Measurements from ENCODE around the gene MAGEB3. TPM values are rescaled to one million over a fixed set of nuclear protein-coding genes. Genes with fewer than 3 reads are reported as not detected.
"Not testable (repeated sequence)": the region's sequence is repeated elsewhere in the genome, so short reads cannot be mapped to it uniquely, and the experiment has no call there.

The MAGEB3 gene, protein sequence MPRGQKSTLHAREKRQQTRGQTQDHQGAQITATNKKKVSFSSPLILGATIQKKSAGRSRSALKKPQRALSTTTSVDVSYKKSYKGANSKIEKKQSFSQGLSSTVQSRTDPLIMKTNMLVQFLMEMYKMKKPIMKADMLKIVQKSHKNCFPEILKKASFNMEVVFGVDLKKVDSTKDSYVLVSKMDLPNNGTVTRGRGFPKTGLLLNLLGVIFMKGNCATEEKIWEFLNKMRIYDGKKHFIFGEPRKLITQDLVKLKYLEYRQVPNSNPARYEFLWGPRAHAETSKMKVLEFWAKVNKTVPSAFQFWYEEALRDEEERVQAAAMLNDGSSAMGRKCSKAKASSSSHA
- not detected for polyA plus RNA-seq

DNA sequence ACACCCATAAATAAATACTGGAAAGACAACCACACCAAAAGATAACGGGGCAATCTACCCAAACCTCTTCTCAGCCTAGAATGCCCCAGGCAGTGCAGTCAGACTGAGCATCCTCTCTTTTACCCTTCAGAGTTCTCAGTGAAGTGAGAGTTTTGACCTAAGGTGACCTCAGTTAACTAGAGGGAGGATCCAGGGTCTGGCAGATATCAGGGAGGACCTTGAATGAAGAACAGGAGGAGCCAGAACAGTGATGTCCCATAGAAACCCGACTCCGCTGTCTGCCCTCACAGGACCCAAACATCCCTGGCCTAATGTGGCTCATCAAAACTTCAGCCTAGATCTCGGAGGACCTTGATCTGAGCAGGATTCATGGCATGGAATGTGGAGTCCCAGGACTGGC lies at the start of gene MAGEB3:
Gene MAGEB3, plus strand, starts transcription at position 263 of the 400 bp plus-strand sequence. CDS start 5,268 bp downstream, outside the sequence.
- H3K36me3 ChIP-seq (ENCODE audit: control insufficient read depth in 2 of 2, insufficient read depth in 2 of 2, low read length in 1 of 2): no peaks in the 10 kb centered on the region
- 70 to 71% methylated on average over 4 of the region's 4 CpGs for whole genome bisulfite sequencing, 2 donors
- H3K27ac ChIP-seq (ENCODE audit: low read depth in 2 of 2, low read length in 1 of 2): no peak within 1 kb of the TSS
- no peaks in the 10 kb centered on the region for H3K27me3 ChIP-seq (ENCODE audit: control insufficient read depth in 1 of 2, insufficient read depth in 2 of 2, low read length in 2 of 2)
- peaks cover 0 to 3% of the 10 kb centered on the region in 2 donors for H3K9me3 ChIP-seq (ENCODE audit: control insufficient read depth in 2 of 2, insufficient read depth in 1 of 2, low read depth in 1 of 2, low read length in 1 of 2)
- H3K4me1 ChIP-seq (ENCODE audit: control insufficient read depth in 2 of 2, insufficient read depth in 2 of 2, low read length in 1 of 2): no peaks in the 10 kb centered on the region
- H3K4me3 ChIP-seq (ENCODE audit: low read depth in 1 of 2, low read length in 2 of 2): no peak within 1 kb of the TSS

DNA sequence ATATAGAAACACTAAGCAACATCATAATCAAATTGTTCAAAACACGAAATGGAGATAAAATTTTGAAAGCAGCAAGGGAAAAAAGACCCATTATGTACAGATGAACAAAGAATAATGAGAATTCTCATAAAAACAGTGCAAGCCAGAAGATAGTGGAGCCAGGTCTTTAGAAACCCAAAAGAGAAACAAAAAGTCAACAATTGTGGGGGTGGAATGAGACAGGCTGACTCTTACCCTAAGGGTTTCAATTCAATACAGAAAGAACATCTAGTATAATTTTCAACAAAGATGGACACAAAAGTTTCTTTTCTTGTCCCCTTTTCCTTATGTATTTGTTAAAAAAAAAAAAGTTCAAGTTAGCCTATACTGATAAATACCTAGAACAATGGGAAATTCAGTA lies 49.1 kb upstream of the MAGEB3 start:
- no peaks in the 10 kb centered on the region for H3K27me3 ChIP-seq (ENCODE audit: control insufficient read depth in 1 of 2, insufficient read depth in 2 of 2, low read length in 2 of 2)
- no peak overlapping the region for H3K27ac ChIP-seq (ENCODE audit: low read depth in 2 of 2, low read length in 1 of 2)
- WGBS, 2 donors: 35 to 47% methylated on average over 1 of the region's 1 CpG
- no peaks in the 10 kb centered on the region for H3K36me3 ChIP-seq (ENCODE audit: control insufficient read depth in 2 of 2, insufficient read depth in 2 of 2, low read length in 1 of 2)
- H3K9me3 ChIP-seq (ENCODE audit: control insufficient read depth in 2 of 2, insufficient read depth in 1 of 2, low read depth in 1 of 2, low read length in 1 of 2): no peaks in the 10 kb centered on the region
- no peaks in the 10 kb centered on the region for H3K4me1 ChIP-seq (ENCODE audit: control insufficient read depth in 2 of 2, insufficient read depth in 2 of 2, low read length in 1 of 2)
- H3K4me3 ChIP-seq (ENCODE audit: low read depth in 1 of 2, low read length in 2 of 2): no peak overlapping the region

DNA sequence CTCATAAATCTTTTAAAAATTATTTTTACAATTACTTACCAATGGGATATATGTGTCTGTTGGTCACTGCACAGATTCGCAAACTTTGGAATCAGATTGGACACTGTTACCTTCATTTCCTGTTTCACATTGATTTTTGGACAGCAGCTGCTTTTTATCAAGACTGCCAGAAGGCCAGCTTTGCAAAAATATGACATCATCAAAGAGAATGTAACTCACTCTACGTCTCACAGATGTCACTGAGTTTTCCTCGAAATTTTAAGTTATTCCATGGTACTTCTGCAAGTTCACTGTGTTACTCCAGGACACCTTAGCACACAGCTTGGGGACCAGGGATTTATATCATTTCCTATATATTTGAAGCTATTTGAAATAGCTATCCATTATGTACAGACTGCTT lies 46.9 kb upstream of the MAGEB3 start:
- no peaks in the 10 kb centered on the region for H3K27me3 ChIP-seq (ENCODE audit: control insufficient read depth in 1 of 2, insufficient read depth in 2 of 2, low read length in 2 of 2)
- H3K36me3 ChIP-seq (ENCODE audit: control insufficient read depth in 2 of 2, insufficient read depth in 2 of 2, low read length in 1 of 2): no peaks in the 10 kb centered on the region
- no peak overlapping the region for H3K27ac ChIP-seq (ENCODE audit: low read depth in 2 of 2, low read length in 1 of 2)
- 55 to 59% methylated on average over 3 of the region's 3 CpGs for WGBS, 2 donors
- no peaks in the 10 kb centered on the region for H3K9me3 ChIP-seq (ENCODE audit: control insufficient read depth in 2 of 2, insufficient read depth in 1 of 2, low read depth in 1 of 2, low read length in 1 of 2)
- no peaks in the 10 kb centered on the region for H3K4me1 ChIP-seq (ENCODE audit: control insufficient read depth in 2 of 2, insufficient read depth in 2 of 2, low read length in 1 of 2)
- H3K4me3 ChIP-seq (ENCODE audit: low read depth in 1 of 2, low read length in 2 of 2): no peak overlapping the region

DNA sequence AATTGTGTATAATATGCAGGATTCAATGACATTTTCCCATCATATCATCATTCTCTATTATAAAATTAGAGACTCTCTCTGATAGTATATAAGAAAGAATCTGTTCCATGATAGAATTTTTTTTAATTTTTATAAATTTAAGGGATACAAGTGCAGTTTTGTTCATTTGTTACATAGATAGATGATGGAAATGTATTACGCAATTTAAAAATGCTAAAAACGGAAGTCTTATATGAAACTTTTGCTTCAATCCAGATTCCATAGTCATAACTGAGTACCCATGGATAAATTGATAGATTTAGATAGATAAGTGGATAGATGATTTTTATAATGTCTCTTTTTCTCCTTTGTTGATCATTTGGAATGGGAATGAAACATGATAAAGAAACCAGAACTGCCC lies 40.0 kb upstream of the MAGEB3 start:
- no peaks in the 10 kb centered on the region for H3K4me1 ChIP-seq (ENCODE audit: control insufficient read depth in 2 of 2, insufficient read depth in 2 of 2, low read length in 1 of 2)
- 85 to 91% methylated on average over 2 of the region's 2 CpGs for WGBS, 2 donors

DNA sequence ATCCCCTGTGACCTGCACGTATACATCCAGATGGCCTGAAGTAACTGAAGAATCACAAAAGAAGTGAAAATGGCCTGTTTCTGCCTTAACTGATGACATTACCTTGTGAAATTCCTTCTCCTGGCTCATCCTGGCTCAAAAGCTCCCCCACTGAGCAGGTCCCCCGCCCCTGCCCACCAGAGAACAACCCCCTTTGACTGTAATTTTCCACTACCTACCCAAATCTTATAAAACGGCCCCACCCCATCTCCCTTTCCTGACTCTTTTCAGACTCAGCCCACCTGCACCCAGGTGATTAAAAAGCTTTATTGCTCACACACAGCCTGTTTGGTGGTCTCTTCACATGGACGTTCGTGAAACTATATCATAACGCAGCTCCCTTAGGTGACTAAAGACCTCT lies 36.5 kb upstream of the MAGEB3 start:
- not testable (repeated sequence) for H3K9me3 ChIP-seq (ENCODE audit: control insufficient read depth in 2 of 2, insufficient read depth in 1 of 2, low read depth in 1 of 2, low read length in 1 of 2); H3K36me3 ChIP-seq (ENCODE audit: control insufficient read depth in 2 of 2, insufficient read depth in 2 of 2, low read length in 1 of 2); H3K4me3 ChIP-seq (ENCODE audit: low read depth in 1 of 2, low read length in 2 of 2); H3K27ac ChIP-seq (ENCODE audit: low read depth in 2 of 2, low read length in 1 of 2); H3K27me3 ChIP-seq (ENCODE audit: control insufficient read depth in 1 of 2, insufficient read depth in 2 of 2, low read length in 2 of 2); H3K4me1 ChIP-seq (ENCODE audit: control insufficient read depth in 2 of 2, insufficient read depth in 2 of 2, low read length in 1 of 2)
- WGBS, 2 donors: 49 to 55% methylated on average over 6 of the region's 6 CpGs

More for the DNA sequence above, 40.0 kb upstream of the MAGEB3 start:
- H3K4me3 ChIP-seq (ENCODE audit: low read depth in 1 of 2, low read length in 2 of 2): no peak overlapping the region
- no peaks in the 10 kb centered on the region for H3K36me3 ChIP-seq (ENCODE audit: control insufficient read depth in 2 of 2, insufficient read depth in 2 of 2, low read length in 1 of 2)
- no peaks in the 10 kb centered on the region for H3K9me3 ChIP-seq (ENCODE audit: control insufficient read depth in 2 of 2, insufficient read depth in 1 of 2, low read depth in 1 of 2, low read length in 1 of 2)
- no peaks in the 10 kb centered on the region for H3K27me3 ChIP-seq (ENCODE audit: control insufficient read depth in 1 of 2, insufficient read depth in 2 of 2, low read length in 2 of 2)
- H3K27ac ChIP-seq (ENCODE audit: low read depth in 2 of 2, low read length in 1 of 2): no peak overlapping the region

DNA sequence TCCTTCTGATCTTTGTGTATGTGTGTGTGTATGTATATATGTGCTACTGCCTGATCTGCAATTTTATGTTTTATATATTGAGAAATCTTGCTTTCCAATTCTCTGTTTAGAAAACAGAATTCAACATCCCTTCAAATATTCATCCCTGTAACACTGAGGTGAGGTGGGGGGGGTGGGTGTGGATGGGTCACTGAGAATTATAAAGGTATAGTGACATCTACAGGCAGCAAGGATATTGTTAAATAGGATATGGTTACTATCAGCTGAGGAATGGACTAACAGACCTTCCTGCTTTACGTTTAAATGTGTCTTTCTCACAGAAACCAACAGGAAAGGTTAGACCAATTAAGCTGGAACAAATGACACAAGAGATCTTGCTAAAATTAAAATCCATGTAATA lies 34.1 kb upstream of the MAGEB3 start:
- Histone ChIP-seq H3K4me3 (ENCODE audit: low read depth in 1 of 2, low read length in 2 of 2) (no peak overlapping the region), H3K36me3 (ENCODE audit: control insufficient read depth in 2 of 2, insufficient read depth in 2 of 2, low read length in 1 of 2) (no peaks in the 10 kb centered on the region), H3K9me3 (ENCODE audit: control insufficient read depth in 2 of 2, insufficient read depth in 1 of 2, low read depth in 1 of 2, low read length in 1 of 2) (no peaks in the 10 kb centered on the region), H3K27me3 (ENCODE audit: control insufficient read depth in 1 of 2, insufficient read depth in 2 of 2, low read length in 2 of 2) (no peaks in the 10 kb centered on the region), H3K27ac (ENCODE audit: low read depth in 2 of 2, low read length in 1 of 2) (no peak overlapping the region), H3K4me1 (ENCODE audit: control insufficient read depth in 2 of 2, insufficient read depth in 2 of 2, low read length in 1 of 2) (no peaks in the 10 kb centered on the region)
- 13 to 14% methylated on average over 1 of the region's 1 CpG for WGBS, 2 donors

DNA sequence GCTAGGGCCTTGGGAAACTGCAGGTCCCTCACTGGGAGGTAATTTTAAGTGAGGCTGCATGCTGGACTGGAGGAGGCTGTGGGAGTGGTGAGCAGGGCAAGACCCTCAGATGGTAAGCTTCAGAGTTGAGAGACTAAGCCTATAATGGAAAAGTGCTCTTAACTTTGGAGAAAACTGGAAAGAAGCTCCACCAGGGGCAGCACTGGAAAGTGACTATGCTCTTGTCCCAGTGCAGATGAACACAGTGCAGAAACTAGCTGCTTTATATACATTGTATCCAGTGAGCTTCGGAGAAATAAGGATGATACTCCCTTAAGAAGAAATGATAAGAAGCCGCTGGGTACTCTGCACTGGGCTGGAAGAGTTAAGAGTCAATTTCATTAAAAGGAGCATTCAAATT lies 18.3 kb upstream of the MAGEB3 start:
- H3K4me3 ChIP-seq (ENCODE audit: low read depth in 1 of 2, low read length in 2 of 2): no peak overlapping the region
- H3K9me3 ChIP-seq (ENCODE audit: control insufficient read depth in 2 of 2, insufficient read depth in 1 of 2, low read depth in 1 of 2, low read length in 1 of 2): peaks cover 0 to 3% of the 10 kb centered on the region in 2 donors
- 74 to 84% methylated on average over 2 of the region's 2 CpGs for WGBS, 2 donors
- H3K27me3 ChIP-seq (ENCODE audit: control insufficient read depth in 1 of 2, insufficient read depth in 2 of 2, low read length in 2 of 2): no peaks in the 10 kb centered on the region
- no peaks in the 10 kb centered on the region for H3K4me1 ChIP-seq (ENCODE audit: control insufficient read depth in 2 of 2, insufficient read depth in 2 of 2, low read length in 1 of 2)
- H3K36me3 ChIP-seq (ENCODE audit: control insufficient read depth in 2 of 2, insufficient read depth in 2 of 2, low read length in 1 of 2): no peaks in the 10 kb centered on the region
- H3K27ac ChIP-seq (ENCODE audit: low read depth in 2 of 2, low read length in 1 of 2): no peak overlapping the region

DNA sequence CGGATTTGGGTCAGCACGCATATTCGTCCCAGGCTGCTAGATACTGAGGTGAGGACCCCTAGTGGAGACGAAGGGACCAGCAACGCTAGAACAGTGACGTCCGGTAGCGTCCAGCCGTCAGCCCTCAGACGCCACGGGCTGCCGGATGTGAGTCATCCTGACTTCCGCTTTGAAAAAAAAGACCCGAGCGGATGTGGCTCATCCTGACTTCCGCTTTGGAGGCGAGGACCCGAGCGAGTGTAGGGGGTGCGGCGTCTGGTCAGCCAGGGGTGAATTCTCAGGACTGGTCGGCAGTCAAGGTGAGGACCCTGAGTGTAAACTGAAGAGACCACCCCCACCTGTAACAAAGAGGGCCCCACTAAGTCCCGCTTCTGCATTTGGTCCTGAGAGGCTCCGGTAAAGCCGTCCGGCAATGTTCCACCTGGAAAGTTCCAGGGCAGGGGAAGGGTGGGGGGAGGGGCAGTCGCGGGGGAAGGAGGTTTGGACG lies 15.1 kb upstream of the MAGEB3 start, which contains the start of gene MAGEB2:
Gene MAGEB2, plus strand, starts transcription at position 207 of the 487 bp plus-strand sequence. CDS start 3,018 bp downstream, outside the sequence.
- H3K4me3 ChIP-seq (ENCODE audit: low read depth in 1 of 2, low read length in 2 of 2): no peak within 1 kb of the TSS
- H3K36me3 ChIP-seq (ENCODE audit: control insufficient read depth in 2 of 2, insufficient read depth in 2 of 2, low read length in 1 of 2): no peaks in the 10 kb centered on the region
- WGBS, 2 donors: 85 to 93% methylated on average over 29 of the region's 29 CpGs
- no peaks in the 10 kb centered on the region for H3K27me3 ChIP-seq (ENCODE audit: control insufficient read depth in 1 of 2, insufficient read depth in 2 of 2, low read length in 2 of 2)
- H3K9me3 ChIP-seq (ENCODE audit: control insufficient read depth in 2 of 2, insufficient read depth in 1 of 2, low read depth in 1 of 2, low read length in 1 of 2): peaks cover 0 to 3% of the 10 kb centered on the region in 2 donors
- H3K4me1 ChIP-seq (ENCODE audit: control insufficient read depth in 2 of 2, insufficient read depth in 2 of 2, low read length in 1 of 2): no peaks in the 10 kb centered on the region
- H3K27ac ChIP-seq (ENCODE audit: low read depth in 2 of 2, low read length in 1 of 2): no peak within 1 kb of the TSS

DNA sequence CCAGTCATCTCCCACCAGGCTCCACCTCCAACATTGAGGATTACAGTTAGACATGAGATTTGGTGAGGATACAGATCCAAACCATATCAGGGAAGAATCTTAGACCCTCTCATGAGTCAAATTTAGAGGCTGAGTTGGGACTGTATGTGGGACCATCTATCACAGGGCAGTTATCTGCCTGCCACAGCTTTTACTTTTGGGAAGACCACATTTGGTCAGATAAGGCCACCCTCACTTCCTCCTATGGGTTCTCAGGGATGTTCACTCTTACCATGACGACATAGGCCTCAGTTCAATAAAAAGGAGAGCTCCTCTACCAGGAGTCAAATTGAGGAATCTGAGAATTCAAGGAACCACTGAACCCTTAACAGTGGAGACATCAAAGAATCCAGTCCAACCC lies 13.0 kb upstream of the MAGEB3 start:
- 22 to 63% methylated on average over 1 of the region's 1 CpG for WGBS, 2 donors

DNA sequence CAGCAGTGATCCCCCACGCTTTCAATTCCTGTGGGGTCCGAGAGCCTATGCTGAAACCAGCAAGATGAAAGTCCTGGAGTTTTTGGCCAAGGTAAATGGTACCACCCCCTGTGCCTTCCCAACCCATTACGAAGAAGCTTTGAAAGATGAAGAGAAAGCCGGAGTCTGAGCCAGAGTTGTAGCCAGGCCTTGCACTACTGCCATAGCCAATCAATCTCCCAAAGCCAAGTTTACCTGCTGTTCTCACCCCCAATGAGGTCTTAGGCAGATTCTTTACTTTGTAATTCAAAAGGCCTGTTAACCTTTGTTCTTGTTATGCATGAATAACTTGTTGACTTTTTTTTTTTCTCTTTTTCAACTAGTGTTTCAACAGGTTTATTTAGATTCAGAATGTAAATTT lies 11.1 kb upstream of the MAGEB3 start:
- 68 to 73% methylated on average over 4 of the region's 4 CpGs for WGBS, 2 donors
- H3K27ac ChIP-seq (ENCODE audit: low read depth in 2 of 2, low read length in 1 of 2): no peak overlapping the region

More for the DNA sequence above, 13.0 kb upstream of the MAGEB3 start:
- no peak overlapping the region for H3K4me3 ChIP-seq (ENCODE audit: low read depth in 1 of 2, low read length in 2 of 2)
- H3K36me3 ChIP-seq (ENCODE audit: control insufficient read depth in 2 of 2, insufficient read depth in 2 of 2, low read length in 1 of 2): no peaks in the 10 kb centered on the region
- no peak overlapping the region for H3K27ac ChIP-seq (ENCODE audit: low read depth in 2 of 2, low read length in 1 of 2)
- H3K27me3 ChIP-seq (ENCODE audit: control insufficient read depth in 1 of 2, insufficient read depth in 2 of 2, low read length in 2 of 2): no peaks in the 10 kb centered on the region
- H3K9me3 ChIP-seq (ENCODE audit: control insufficient read depth in 2 of 2, insufficient read depth in 1 of 2, low read depth in 1 of 2, low read length in 1 of 2): no peaks in the 10 kb centered on the region
- no peaks in the 10 kb centered on the region for H3K4me1 ChIP-seq (ENCODE audit: control insufficient read depth in 2 of 2, insufficient read depth in 2 of 2, low read length in 1 of 2)

More for the DNA sequence above, 11.1 kb upstream of the MAGEB3 start:
- Histone ChIP-seq H3K4me1 (ENCODE audit: control insufficient read depth in 2 of 2, insufficient read depth in 2 of 2, low read length in 1 of 2) (no peaks in the 10 kb centered on the region), H3K9me3 (ENCODE audit: control insufficient read depth in 2 of 2, insufficient read depth in 1 of 2, low read depth in 1 of 2, low read length in 1 of 2) (no peaks in the 10 kb centered on the region), H3K27me3 (ENCODE audit: control insufficient read depth in 1 of 2, insufficient read depth in 2 of 2, low read length in 2 of 2) (no peaks in the 10 kb centered on the region), H3K36me3 (ENCODE audit: control insufficient read depth in 2 of 2, insufficient read depth in 2 of 2, low read length in 1 of 2) (no peaks in the 10 kb centered on the region), H3K4me3 (ENCODE audit: low read depth in 1 of 2, low read length in 2 of 2) (no peak overlapping the region)
